ENCODE results near the gene SYT12. TPM values are rescaled to one million over a fixed set of nuclear protein-coding genes. Genes with fewer than 3 reads are reported as not detected.
A peak's percentile ranks its signal among the peaks of the same experiment; 100 is the strongest.

Gene SYT12
- total RNA-seq, 1 donor from 2014 or later = 0.08 TPM

GRCh38 chr11:67079065-67079705 lies 56.3 kb downstream of the SYT12 start:
- DNase-seq (ENCODE audit: low read depth) = no peak
- no peaks in the 10 kb centered on the region for H3K36me3 ChIP-seq (ENCODE audit: control insufficient read depth, insufficient read depth, low read length)
- no peak for TF ChIP-seq CTCF (IDR thresholded peaks at IDR 0.05; ENCODE audit: insufficient read depth, low read length, poor library complexity, severe bottlenecking)
- no peaks in the 10 kb centered on the region for H3K27me3 ChIP-seq (ENCODE audit: control insufficient read depth, insufficient read depth, low read length)
- no peak overlapping the region for H3K4me3 ChIP-seq (ENCODE audit: low read depth, low read length)

- TF ChIP-seq CTCF (IDR thresholded peaks at IDR 0.05; ENCODE audit: insufficient read depth, low read length, poor library complexity, severe bottlenecking) = peak; percentile 3
- no peaks in the 10 kb centered on the region for H3K27me3 ChIP-seq (ENCODE audit: control insufficient read depth, insufficient read depth, low read length)
- no peak for DNase-seq (ENCODE audit: low read depth)
- no peak overlapping the region for H3K4me3 ChIP-seq (ENCODE audit: low read depth, low read length)
- no peaks in the 10 kb centered on the region for H3K36me3 ChIP-seq (ENCODE audit: control insufficient read depth, insufficient read depth, low read length)
These were observed 59.3 kb downstream of the SYT12 start for GRCh38 chr11:67082071-67082791.

GRCh38 chr11:67083786-67084366 lies 60.9 kb downstream of the SYT12 start:
- Histone ChIP-seq H3K36me3 (ENCODE audit: control insufficient read depth, insufficient read depth, low read length) (no peaks in the 10 kb centered on the region), H3K27me3 (ENCODE audit: control insufficient read depth, insufficient read depth, low read length) (no peaks in the 10 kb centered on the region), H3K4me3 (ENCODE audit: low read depth, low read length) (no peak overlapping the region)
- no peak for DNase-seq (ENCODE audit: low read depth)
- TF ChIP-seq CTCF (IDR thresholded peaks at IDR 0.05; ENCODE audit: insufficient read depth, low read length, poor library complexity, severe bottlenecking) = no peak

GRCh38 chr11:67085617-67086016 lies 62.7 kb downstream of the SYT12 start:
- Histone ChIP-seq H3K27me3 (ENCODE audit: control insufficient read depth, insufficient read depth, low read length) (no peaks in the 10 kb centered on the region), H3K4me3 (ENCODE audit: low read depth, low read length) (no peak overlapping the region), H3K36me3 (ENCODE audit: control insufficient read depth, insufficient read depth, low read length) (no peaks in the 10 kb centered on the region)
- DNase-seq (ENCODE audit: low read depth) = no peak
- TF ChIP-seq CTCF (IDR thresholded peaks at IDR 0.05; ENCODE audit: insufficient read depth, low read length, poor library complexity, severe bottlenecking) = no peak

GRCh38 chr11:67090717-67091116 lies 67.8 kb downstream of the SYT12 start:
- H3K36me3 ChIP-seq (ENCODE audit: control insufficient read depth, insufficient read depth, low read length) = no peaks in the 10 kb centered on the region
- no peak overlapping the region for H3K4me3 ChIP-seq (ENCODE audit: low read depth, low read length)
- no peak for DNase-seq (ENCODE audit: low read depth)
- no peak for TF ChIP-seq CTCF (IDR thresholded peaks at IDR 0.05; ENCODE audit: insufficient read depth, low read length, poor library complexity, severe bottlenecking)
- H3K27me3 ChIP-seq (ENCODE audit: control insufficient read depth, insufficient read depth, low read length) = no peaks in the 10 kb centered on the region

All from kidney epithelial cell (primary cell).